GM18868 (cell line): ENCODE data around the gene NPTXR.

Experiments used
- ATAC-seq: cut with Tn5 transposase; IDR thresholded peaks from one replicate; pipeline ENCODE4 v1.9.1; 2021; ENCODE audit warnings: mild to moderate bottlenecking, moderate library complexity; ENCODE audit not compliant: unreplicated experiment

The NPTXR gene

GRCh38 chr22:38774496-38775166 lies 69.2 kb downstream of the NPTXR start:
- ATAC-seq = no peak

- ATAC-seq = no peak
Measured at GRCh38 chr22:38773363-38773946, 70.4 kb downstream of the NPTXR start.

GRCh38 chr22:38772623-38772873 lies 71.3 kb downstream of the NPTXR start:
- ATAC-seq = no peak

- no peak for ATAC-seq
Measured at GRCh38 chr22:38770257-38770949, 73.4 kb downstream of the NPTXR start.
